H1 (cell line): Measurements from ENCODE around the gene GRIK1. TPM values are rescaled to one million over a fixed set of nuclear protein-coding genes. Genes with fewer than 3 reads are reported as not detected.

Experiments used
- CTCF ChIA-PET: fragments of 300-600 bp; sonication (Branson Sonifier 250); formaldehyde crosslinking; loops from one replicate; lab custom pipeline; 2021; ENCODE audit not compliant: partially characterized antibody; lab: Charles Lee
- POLR2A ChIA-PET: fragments of 300-600 bp; sonication (Branson Sonifier 250); formaldehyde crosslinking; loops from one replicate; lab custom pipeline; 2021; ENCODE audit warnings: inconsistent platforms; ENCODE audit not compliant: partially characterized antibody; lab: Charles Lee
- DNase-seq, 2 experiments: peaks; one replicate each; pipeline versions ENCODE4 v3.0.0 to v3.0.0-alpha.2; 2010 to 2022; ENCODE audit warnings: low spot score in 2 of 2, low read depth in 1 of 2, mixed read lengths in 1 of 2
- FAIRE-seq: peaks from 2 replicates; lab custom pipeline; 2011; peaks lifted over from hg19 to GRCh38; lab: Jason Lieb, UNC
- H2AFZ ChIP-seq: 2 replicates; pipeline ENCODE4 v1.8.1; 2012; ENCODE audit warnings: low read length, inconsistent platforms
- H2AK5ac ChIP-seq: 2 replicates; pipeline ENCODE4 v1.6.1; 2013; ENCODE audit warnings: low read depth, low read length
- H2BK120ac ChIP-seq: replicated peaks from 2 replicates; pipeline ENCODE3; 2013; ENCODE audit warnings: low read depth, low read length, inconsistent platforms
- H2BK12ac ChIP-seq: 2 replicates; pipeline ENCODE4 v1.6.1; 2013; ENCODE audit warnings: low read depth, low read length
- H2BK15ac ChIP-seq: 2 replicates; pipeline ENCODE4 v1.6.1; 2013; ENCODE audit warnings: low read length
- H2BK20ac ChIP-seq: 2 replicates; pipeline ENCODE4 v1.6.1; 2013; ENCODE audit warnings: low read length
- H2BK5ac ChIP-seq: 2 replicates; pipeline ENCODE4 v1.6.1; 2013; ENCODE audit warnings: low read depth, low read length
- H3K14ac ChIP-seq: 2 replicates; pipeline ENCODE4 v1.6.1; 2013; ENCODE audit warnings: inconsistent platforms; ENCODE audit not compliant: insufficient read length
- H3K18ac ChIP-seq: 2 replicates; pipeline ENCODE4 v1.6.1; 2013; ENCODE audit warnings: low read length; ENCODE audit errors: extremely low read depth
- H3K23ac ChIP-seq: 2 replicates; pipeline ENCODE4 v1.6.1; 2013; ENCODE audit warnings: inconsistent platforms; ENCODE audit not compliant: insufficient read length
- H3K23me2 ChIP-seq: 2 replicates; pipeline ENCODE4 v1.6.1; 2013; ENCODE audit warnings: low read depth, low read length
- H3K27ac ChIP-seq: 2 replicates; pipeline ENCODE4 v1.6.1; 2011; ENCODE audit warnings: low read depth, low read length, inconsistent platforms
- H3K27me3 ChIP-seq, 4 experiments: replicated peaks in 1 of 4; 1 replicate in 1 of 4; 2 replicates in 3 of 4; pipeline versions ENCODE4 v1.6.1 to v1.8.1; 2011 to 2013; ENCODE audit warnings: low read length in 3 of 4, mild to moderate bottlenecking in 3 of 4, inconsistent platforms in 2 of 4, mixed read lengths in 2 of 4, moderate library complexity in 1 of 4; ENCODE audit not compliant: control insufficient read depth in 3 of 4, insufficient read depth in 3 of 4; ENCODE audit errors: extremely low read depth in 1 of 4
- H3K36me3 ChIP-seq, 4 experiments: 2 replicates each; pipeline versions ENCODE4 v1.6.1 to v1.8.1; 2011 to 2013; ENCODE audit warnings: mild to moderate bottlenecking in 4 of 4, low read length in 3 of 4, moderate library complexity in 2 of 4, control low read depth in 1 of 4, inconsistent platforms in 1 of 4; ENCODE audit not compliant: insufficient read depth in 4 of 4, control insufficient read depth in 2 of 4
- H3K4ac ChIP-seq: replicated peaks from 2 replicates; pipeline ENCODE3; 2013; ENCODE audit warnings: low read length, low read depth, mixed read lengths, inconsistent platforms; ENCODE audit not compliant: insufficient read length
- H3K4me1 ChIP-seq, 4 experiments: replicated peaks in 1 of 4; 1 replicate in 1 of 4; 2 replicates in 3 of 4; pipeline versions ENCODE4 v1.6.1 to v1.8.1; 2011 to 2013; ENCODE audit warnings: low read length in 3 of 4, inconsistent platforms in 2 of 4, mixed read lengths in 1 of 4; ENCODE audit not compliant: insufficient read depth in 4 of 4, control insufficient read depth in 3 of 4
- H3K4me2 ChIP-seq, 2 experiments: 2 replicates each; pipeline versions ENCODE4 v1.6.1 to v1.8.1; 2011 to 2013; ENCODE audit warnings: low read depth in 2 of 2, low read length in 2 of 2, control low read depth in 1 of 2, inconsistent platforms in 1 of 2, mild to moderate bottlenecking in 1 of 2; ENCODE audit not compliant: insufficient read depth in 1 of 2
- H3K4me3 ChIP-seq, 4 experiments: fragments of 200-600, 300-600 bp in 1 of 4; sonication (generic), shearing (Covaris generic), sonication (Bioruptor Twin) in 1 of 4; 2 replicates each; pipeline versions ENCODE4 v1.5.1 to v1.8.1; 2011 to 2016; ENCODE audit warnings: low read length in 4 of 4, low read depth in 3 of 4, control low read depth in 2 of 4, inconsistent platforms in 2 of 4, mild to moderate bottlenecking in 2 of 4, mixed read lengths in 1 of 4, moderate library complexity in 1 of 4; ENCODE audit not compliant: insufficient read depth in 2 of 4; ENCODE audit errors: extremely low read depth in 1 of 4
- H3K56ac ChIP-seq: replicated peaks from 2 replicates; pipeline ENCODE3; 2013; ENCODE audit warnings: low read depth, mild to moderate bottlenecking, mixed read lengths, low read length, inconsistent platforms; ENCODE audit not compliant: insufficient read length
- H3K79me1 ChIP-seq: 2 replicates; pipeline ENCODE4 v1.6.1; 2013; ENCODE audit warnings: low read depth, low read length, control low read depth
- H3K79me2 ChIP-seq, 2 experiments: 2 replicates each; pipeline versions ENCODE4 v1.6.1 to v1.8.1; 2012 to 2013; ENCODE audit warnings: low read length in 2 of 2, mild to moderate bottlenecking in 2 of 2, inconsistent platforms in 1 of 2; ENCODE audit not compliant: insufficient read depth in 2 of 2, control insufficient read depth in 1 of 2
- H3K9ac ChIP-seq, 4 experiments: replicated peaks in 1 of 4; 1 replicate in 1 of 4; 2 replicates in 3 of 4; pipeline versions ENCODE4 v1.6.1 to v1.8.1; 2011 to 2013; ENCODE audit warnings: low read depth in 3 of 4, low read length in 3 of 4, control low read depth in 2 of 4, mild to moderate bottlenecking in 2 of 4, moderate library complexity in 2 of 4, inconsistent platforms in 1 of 4; ENCODE audit errors: extremely low read depth in 1 of 4
- H3K9me3 ChIP-seq, 2 experiments: 2 replicates each; pipeline versions ENCODE4 v1.6.1 to v1.8.1; 2012 to 2013; ENCODE audit warnings: mild to moderate bottlenecking in 2 of 2, moderate library complexity in 2 of 2, control low read depth in 1 of 2, inconsistent platforms in 1 of 2, low read depth in 1 of 2, low read length in 1 of 2, mixed read lengths in 1 of 2; ENCODE audit not compliant: insufficient read depth in 2 of 2
- H4K20me1 ChIP-seq, 2 experiments: replicated peaks in 1 of 2; 2 replicates each; pipeline versions ENCODE3 to v1.8.1; 2011 to 2013; ENCODE audit warnings: inconsistent platforms in 2 of 2, low read length in 2 of 2, mild to moderate bottlenecking in 1 of 2; ENCODE audit not compliant: insufficient read depth in 2 of 2, control insufficient read depth in 1 of 2
- H4K5ac ChIP-seq: 2 replicates; pipeline ENCODE4 v1.6.1; 2013; ENCODE audit warnings: low read length, low read depth, mixed read lengths, inconsistent platforms; ENCODE audit not compliant: insufficient read length
- H4K8ac ChIP-seq: 2 replicates; pipeline ENCODE4 v1.8.0; 2013; ENCODE audit warnings: mild to moderate bottlenecking, moderate library complexity, low read length, inconsistent platforms; ENCODE audit not compliant: insufficient read depth; ENCODE audit errors: extremely low read depth
- H4K91ac ChIP-seq: replicated peaks from 2 replicates; pipeline ENCODE3; 2013; ENCODE audit warnings: low read length, mixed read lengths, inconsistent platforms; ENCODE audit not compliant: insufficient read length
- CEBPB ChIP-seq: IDR thresholded peaks from 2 replicates; pipeline ENCODE4 v1.6.1; 2012; ENCODE audit warnings: low read depth, low read length
- FOSL1 ChIP-seq: IDR thresholded peaks from 2 replicates; pipeline ENCODE4 v1.6.1; 2011; ENCODE audit warnings: mild to moderate bottlenecking, low read depth, low read length, moderate library complexity; ENCODE audit not compliant: insufficient read depth
- HDAC6 ChIP-seq: IDR thresholded peaks from one replicate; pipeline ENCODE4 v1.7.1; 2012; ENCODE audit warnings: low read depth, mild to moderate bottlenecking, inconsistent platforms, low read length, moderate library complexity
- RBBP5 ChIP-seq: IDR thresholded peaks from 2 replicates; pipeline ENCODE4 v1.7.1; 2012; ENCODE audit warnings: low read depth, mild to moderate bottlenecking, inconsistent platforms, low read length, moderate library complexity, borderline replicate concordance
- SAP30 ChIP-seq: fragments of 300-600 bp; sonication (generic); IDR thresholded peaks from 2 replicates; pipeline ENCODE4 v1.7.1; 2012; ENCODE audit warnings: low read length, moderate library complexity, mild to moderate bottlenecking, inconsistent platforms; ENCODE audit not compliant: insufficient read depth, insufficient replicate concordance
- SUZ12 ChIP-seq: fragments of 200-600 bp; sonication (generic); IDR thresholded peaks from 2 replicates; pipeline ENCODE4 v1.6.1; 2012; ENCODE audit warnings: mild to moderate bottlenecking, inconsistent platforms, low read length, moderate library complexity, mixed read lengths
- WGBS, 2 experiments: shearing (Covaris generic) in 1 of 2; methylation state at CpG; one replicate each; pipeline versions ENCODE4 v1.1.6 to v1.1.7; 2013 to 2015; ENCODE audit warnings: low lambda C conversion rate in 2 of 2, mixed read lengths in 2 of 2, inconsistent platforms in 1 of 2, low coverage in 1 of 2, missing lambda C conversion rate in 1 of 2; ENCODE audit not compliant: insufficient replicate concordance in 2 of 2, insufficient coverage in 1 of 2, insufficient read length in 1 of 2; ENCODE audit errors: extremely low coverage in 1 of 2, missing lambda C conversion rate in 1 of 2; 5-methylcytosine and 5-hydroxymethylcytosine counted together
- polyA plus RNA-seq, 7 experiments: library from polyadenylated mRNA; depleted of rRNA in 3 of 7; stranded (reverse) in 5 of 7; unstranded in 2 of 7; fragments of >200 nt in 5 of 7; fragments of 200-250 nt in 2 of 7; gene quantifications; 1 replicate in 5 of 7; 2 replicates in 1 of 7; 4 replicates in 1 of 7; pipeline versions ENCODE4 v1.2.1 to v1.2.3, GENCODE V29; 2011 to 2013; ENCODE audit warnings: missing spikeins in 2 of 7, mixed read lengths in 2 of 7
- total RNA-seq: library from RNA; stranded (reverse); fragmentation: NEBNext Ultra II Directional; extraction: Animal tissue kit (Norgen Biotek cat#: 25700); gene quantifications from 2 replicates; pipeline ENCODE4 v1.2.1, GENCODE V29; 2021

Gene GRIK1
- total and polyA plus RNA-seq, 2 of the 8 experiments (the other 6 are each of a cell fraction or from before 2014, with no cell fraction given), result 0.11 to 0.32 TPM

- H2BK12ac ChIP-seq, result no peak overlapping the region
- no peak overlapping the region for H2AK5ac ChIP-seq
- H4K8ac ChIP-seq, result no peak overlapping the region
- no peak overlapping the region for H4K91ac ChIP-seq
- H3K27ac ChIP-seq, result no peak overlapping the region
- no peak overlapping the region for H3K14ac ChIP-seq
- H4K5ac ChIP-seq, result no peak overlapping the region
- FAIRE-seq, result no peak
- no peaks in the 10 kb centered on the region for H3K79me1 ChIP-seq
- H3K4me3 ChIP-seq, result no peak overlapping the region
- no peak overlapping the region for H2BK120ac ChIP-seq
- ChIA-PET POLR2A (no interaction called here), CTCF (no interaction called here)
- no peaks in the 10 kb centered on the region for H4K20me1 ChIP-seq
- no peaks in the 10 kb centered on the region for H3K4me1 ChIP-seq
- no peak overlapping the region for H3K4ac ChIP-seq
- no peak for TF ChIP-seq SUZ12
- no peak for TF ChIP-seq RBBP5
- TF ChIP-seq SAP30, result no peak
- no peak for TF ChIP-seq HDAC6
- TF ChIP-seq FOSL1, result no peak
- TF ChIP-seq CEBPB, result no peak
- H3K36me3 ChIP-seq, result no peaks in the 10 kb centered on the region
- no peak overlapping the region for H2BK15ac ChIP-seq
- H3K23me2 ChIP-seq, result no peaks in the 10 kb centered on the region; the same call in 1 of the 2 replicates
- DNase-seq, result no peak
- no peak overlapping the region for H3K4me2 ChIP-seq
- H3K56ac ChIP-seq, result no peak overlapping the region
- H3K9me3 ChIP-seq, result peaks cover 0 to 4% of the 10 kb centered on the region in 2 experiments; a peak in 1 of 4 replicates
- no peaks in the 10 kb centered on the region for H3K79me2 ChIP-seq
- no peak overlapping the region for H3K23ac ChIP-seq
- no peak overlapping the region for H2BK5ac ChIP-seq
- no peak overlapping the region for H2BK20ac ChIP-seq
- H3K27me3 ChIP-seq, result no peaks in the 10 kb centered on the region
- H3K9ac ChIP-seq, result no peak overlapping the region
- 76% methylated on average over 1 of the region's 1 CpG; no CpG with 5 or more reads in 1 of the 2 experiments for WGBS, 2 experiments
- no peak overlapping the region for H2AFZ ChIP-seq
- no peak overlapping the region for H3K18ac ChIP-seq
Observed at GRCh38 chr21:29826386-29826785, 113.4 kb downstream of the GRIK1 start.
